Stimulated activated naive CD8-positive, alpha-beta T cell treated with anti-CD3 and anti-CD28 coated beads, Interleukin-15, Interleukin-2, amounts not matched to agents 100 ng/mL and 50 ng/mL, for 24 hours (primary cell): Measurements from ENCODE around the gene SLC29A4.
"Not testable (repeated sequence)": the region's sequence is repeated elsewhere in the genome, so short reads cannot be mapped to it uniquely, and the experiment has no call there.

Experiments
- H3K27ac Mint-ChIP-seq: one replicate; pipeline ENCODE4 v1.8.0; 2021; ENCODE audit warnings: mild to moderate bottlenecking, mixed read lengths
- H3K27me3 Mint-ChIP-seq: one replicate; pipeline ENCODE4 v1.8.0; 2021; ENCODE audit warnings: mixed read lengths
- H3K36me3 Mint-ChIP-seq: one replicate; pipeline ENCODE4 v1.8.0; 2021; ENCODE audit warnings: low read depth, mixed read lengths
- H3K4me1 Mint-ChIP-seq: one replicate; pipeline ENCODE4 v1.8.0; 2021; ENCODE audit warnings: low read depth, mixed read lengths
- H3K4me3 Mint-ChIP-seq: one replicate; pipeline ENCODE4 v1.8.0; 2021; ENCODE audit warnings: mild to moderate bottlenecking, mixed read lengths
- H3K9me3 Mint-ChIP-seq: one replicate; pipeline ENCODE4 v1.8.0; 2021; ENCODE audit warnings: mixed read lengths

SLC29A4 gene

GRCh38 chr7:5320802-5321396, 38.2 kb downstream of the SLC29A4 start:
- Mint-ChIP-seq H3K9me3 (peaks cover 20% of the 10 kb centered on the region), H3K4me3 (no peak overlapping the region), H3K4me1 (no peaks in the 10 kb centered on the region), H3K36me3 (peaks cover 52% of the 10 kb centered on the region), H3K27ac (no peak overlapping the region), H3K27me3 (no peaks in the 10 kb centered on the region)

DNA sequence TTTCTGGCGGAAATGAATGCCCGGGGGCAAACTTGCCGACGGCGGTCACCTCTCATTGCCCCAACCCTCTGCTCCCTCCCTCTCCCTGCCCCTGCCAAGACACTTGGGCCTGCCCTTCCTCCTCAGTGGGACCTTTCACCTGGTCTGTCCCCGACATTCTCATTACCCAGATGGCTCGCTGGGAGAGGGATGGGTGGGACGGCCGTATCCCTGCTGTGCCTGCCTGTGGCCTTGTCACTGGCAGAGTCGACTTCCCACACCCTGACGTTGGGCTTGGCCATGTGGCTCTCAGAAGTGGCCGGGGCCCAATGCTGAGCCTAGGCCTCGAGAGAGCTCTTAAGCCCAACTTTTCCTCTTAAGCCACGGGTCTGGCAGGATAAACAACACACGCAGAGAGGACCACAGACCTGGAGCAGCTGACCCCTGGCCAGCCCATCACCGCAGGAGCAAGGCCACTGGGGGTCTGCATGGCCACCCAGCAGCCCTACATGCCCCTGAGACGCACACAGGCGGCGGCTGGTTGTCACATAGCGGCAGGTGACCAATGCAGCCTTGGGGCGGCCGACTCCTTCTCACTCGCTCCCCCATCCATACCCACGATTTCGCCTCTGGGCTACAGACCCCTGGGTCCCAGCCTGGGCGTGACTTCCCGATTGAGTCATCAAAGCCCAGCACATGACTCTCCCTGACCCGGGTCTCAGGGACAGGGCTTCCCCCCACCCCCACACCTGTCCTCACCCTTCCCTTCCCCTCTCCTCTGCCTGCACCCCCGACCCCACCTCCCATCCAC, 40.1 kb downstream of the SLC29A4 start:
- no peak overlapping the region for H3K27ac Mint-ChIP-seq
- H3K9me3 Mint-ChIP-seq: peaks cover 20% of the 10 kb centered on the region
- H3K27me3 Mint-ChIP-seq: no peaks in the 10 kb centered on the region
- H3K4me3 Mint-ChIP-seq: no peak overlapping the region
- H3K4me1 Mint-ChIP-seq: no peaks in the 10 kb centered on the region
- peaks cover 52% of the 10 kb centered on the region for H3K36me3 Mint-ChIP-seq

DNA sequence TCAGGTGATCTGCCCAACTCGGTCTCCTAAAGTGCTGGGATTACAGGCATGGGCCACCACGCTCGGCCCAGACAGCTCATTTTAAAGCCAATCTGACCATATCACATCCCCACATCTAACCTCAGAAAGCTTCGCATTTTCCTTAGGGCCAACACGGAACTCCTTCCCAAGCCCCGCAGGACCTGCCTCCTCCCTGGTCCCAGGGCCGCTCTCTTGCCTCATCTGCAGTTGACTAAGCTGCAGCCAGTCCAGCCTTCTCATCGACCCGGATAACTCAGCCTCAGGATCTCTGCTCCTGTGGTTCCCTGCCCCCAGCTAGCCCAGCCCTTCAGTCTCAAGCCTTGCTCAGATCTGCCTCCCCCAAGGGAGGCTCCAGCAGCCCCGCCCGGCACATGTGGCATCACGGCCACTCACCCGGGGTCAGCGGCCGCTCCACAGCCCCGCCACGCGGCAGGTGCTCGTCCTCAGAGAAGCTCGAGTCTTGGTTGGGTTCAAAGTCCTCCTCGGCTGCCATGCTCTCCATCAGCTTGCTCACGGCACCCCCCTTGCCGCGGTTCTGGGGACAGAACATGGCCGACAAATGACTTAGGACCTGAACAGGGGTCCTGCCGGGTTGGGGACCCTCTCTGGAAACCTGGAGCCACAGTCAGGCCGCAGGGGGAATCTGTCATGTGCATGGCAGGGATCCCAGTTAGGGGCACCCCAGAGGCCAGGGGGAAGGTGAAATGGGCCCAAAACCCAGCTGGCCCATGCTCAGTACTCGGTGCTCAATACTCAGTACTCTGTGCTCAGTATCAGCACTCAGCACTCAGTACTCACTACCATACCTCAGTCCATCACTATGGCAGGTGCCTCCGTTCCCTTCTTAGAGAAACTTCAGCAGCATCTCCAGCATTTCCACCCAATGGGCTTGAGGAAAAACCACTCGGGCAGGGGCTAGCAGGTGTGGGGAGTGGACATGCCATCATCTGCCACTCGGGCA, 41.3 kb downstream of the SLC29A4 start:
- not testable (repeated sequence) for H3K4me3 Mint-ChIP-seq

DNA sequence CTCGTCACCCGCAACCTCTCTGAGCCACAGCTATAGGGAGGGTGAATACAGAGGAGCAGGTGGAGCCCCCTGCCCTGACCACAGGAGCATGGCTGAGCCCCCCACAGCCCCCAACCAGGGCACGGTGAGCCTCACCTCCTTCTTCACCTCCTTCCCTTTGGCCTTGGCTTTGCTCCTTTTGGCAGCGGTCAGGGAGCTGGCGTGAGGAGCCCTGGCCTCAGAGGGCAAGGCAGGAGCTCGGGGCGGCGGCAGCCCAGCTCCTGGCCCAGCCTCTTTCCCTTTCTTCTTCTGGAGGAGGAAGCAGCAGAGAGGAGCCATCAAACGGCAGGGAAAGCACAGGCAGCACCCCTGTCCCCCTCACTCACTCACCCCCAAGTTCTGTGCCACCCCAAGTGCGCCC, 42.2 kb downstream of the SLC29A4 start:
- H3K4me3 Mint-ChIP-seq: no peak overlapping the region
- peaks cover 2% of the 10 kb centered on the region for H3K9me3 Mint-ChIP-seq
- no peaks in the 10 kb centered on the region for H3K27me3 Mint-ChIP-seq
- H3K4me1 Mint-ChIP-seq: no peaks in the 10 kb centered on the region
- H3K27ac Mint-ChIP-seq: no peak overlapping the region
- H3K36me3 Mint-ChIP-seq: peaks cover 36% of the 10 kb centered on the region

More for the DNA sequence above, 41.3 kb downstream of the SLC29A4 start:
- H3K9me3 Mint-ChIP-seq, H3K27ac Mint-ChIP-seq, H3K27me3 Mint-ChIP-seq, H3K4me1 Mint-ChIP-seq: not testable (repeated sequence)
- peaks cover 41% of the 10 kb centered on the region for H3K36me3 Mint-ChIP-seq

DNA sequence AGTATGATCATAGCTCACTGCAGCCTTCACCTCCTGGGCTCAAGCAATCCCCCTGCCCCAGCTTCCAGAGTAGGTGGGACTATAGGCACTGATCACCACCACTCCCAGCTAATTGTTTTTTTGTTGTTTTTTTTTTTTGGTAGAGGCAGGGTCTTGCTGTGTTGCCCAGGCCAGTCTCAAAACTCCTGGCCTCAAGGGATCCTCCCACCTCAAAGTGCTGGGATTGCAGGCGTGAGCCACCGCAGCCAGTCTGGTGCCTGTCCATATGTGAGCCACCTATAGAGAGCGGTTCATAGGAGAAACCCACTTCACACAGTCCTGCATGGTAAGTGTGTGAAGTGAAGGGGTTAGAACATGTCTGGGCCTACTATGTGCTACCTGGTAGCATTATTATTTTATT, 47.5 kb downstream of the SLC29A4 start:
- no peak overlapping the region for H3K4me3 Mint-ChIP-seq
- H3K36me3 Mint-ChIP-seq: peaks cover 42% of the 10 kb centered on the region
- H3K4me1 Mint-ChIP-seq: peaks cover 16% of the 10 kb centered on the region
- no peaks in the 10 kb centered on the region for H3K27me3 Mint-ChIP-seq
- H3K9me3 Mint-ChIP-seq: no peaks in the 10 kb centered on the region
- H3K27ac Mint-ChIP-seq: no peak overlapping the region

GRCh38 chr7:5332579-5332978, 49.8 kb downstream of the SLC29A4 start:
- peaks cover 16% of the 10 kb centered on the region for H3K4me1 Mint-ChIP-seq
- no peaks in the 10 kb centered on the region for H3K27me3 Mint-ChIP-seq
- H3K4me3 Mint-ChIP-seq: no peak overlapping the region
- no peak overlapping the region for H3K27ac Mint-ChIP-seq
- peaks cover 12% of the 10 kb centered on the region for H3K9me3 Mint-ChIP-seq
- peaks cover 52% of the 10 kb centered on the region for H3K36me3 Mint-ChIP-seq

DNA sequence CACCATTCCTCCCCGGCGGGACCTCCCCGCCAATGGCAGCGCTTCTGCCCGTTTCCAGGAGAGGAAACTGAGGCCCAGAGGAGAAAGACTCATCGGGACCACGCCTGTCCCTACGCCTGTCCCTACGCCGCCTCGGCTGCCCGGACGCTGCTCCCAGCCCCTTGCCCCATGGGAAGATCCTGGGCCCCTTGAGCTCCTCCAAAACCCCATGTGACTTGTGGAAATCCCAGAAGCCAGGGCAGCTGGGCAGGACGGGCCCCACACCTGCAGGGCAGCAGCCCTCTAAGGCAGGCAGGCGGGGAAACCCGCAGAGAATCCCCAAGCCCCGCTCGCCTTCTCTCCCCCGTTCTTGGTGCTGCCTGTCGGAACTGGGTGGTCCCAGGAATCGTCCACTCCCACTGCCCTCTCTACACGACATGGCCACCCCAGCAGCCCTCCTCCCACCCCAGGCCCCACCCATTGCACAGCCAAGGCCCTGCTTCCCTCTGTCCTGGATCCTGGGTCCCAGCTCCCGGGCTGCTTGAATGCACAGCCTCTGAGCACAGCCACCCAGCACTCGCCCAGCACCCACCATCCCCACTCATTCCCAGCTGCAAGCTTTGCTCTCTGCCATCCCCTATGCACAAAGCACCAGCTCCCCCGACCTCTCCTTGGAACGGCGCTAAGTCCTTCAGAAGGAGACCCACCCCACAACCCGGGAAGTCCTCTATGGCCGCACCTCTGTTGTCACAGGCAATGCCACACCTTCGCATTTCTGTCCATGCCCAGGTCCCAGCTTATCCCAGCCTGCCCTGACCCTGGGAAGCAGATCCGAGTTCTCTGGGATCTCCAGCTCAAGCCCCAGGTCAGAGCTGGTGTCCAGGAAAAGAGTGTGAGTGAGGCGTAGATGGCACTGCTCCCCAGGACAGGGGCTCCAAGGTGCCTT, 50.6 kb downstream of the SLC29A4 start:
- Mint-ChIP-seq H3K27ac (no peak overlapping the region), H3K27me3 (no peaks in the 10 kb centered on the region)

GRCh38 chr7:5334671-5335070, 51.9 kb downstream of the SLC29A4 start:
- Mint-ChIP-seq H3K4me3 (no peak overlapping the region), H3K9me3 (peaks cover 12% of the 10 kb centered on the region), H3K4me1 (peaks cover 16% of the 10 kb centered on the region), H3K27me3 (no peaks in the 10 kb centered on the region), H3K27ac (no peak overlapping the region), H3K36me3 (peaks cover 69% of the 10 kb centered on the region)

More for the DNA sequence above, 50.6 kb downstream of the SLC29A4 start:
- peaks cover 12% of the 10 kb centered on the region for H3K9me3 Mint-ChIP-seq
- H3K4me1 Mint-ChIP-seq: peaks cover 16% of the 10 kb centered on the region
- no peak overlapping the region for H3K4me3 Mint-ChIP-seq
- H3K36me3 Mint-ChIP-seq: peaks cover 59% of the 10 kb centered on the region

- H3K36me3 Mint-ChIP-seq: peaks cover 74% of the 10 kb centered on the region
- H3K9me3 Mint-ChIP-seq: peaks cover 12% of the 10 kb centered on the region
- H3K4me1 Mint-ChIP-seq: peaks cover 6% of the 10 kb centered on the region
- no peak overlapping the region for H3K4me3 Mint-ChIP-seq
- no peaks in the 10 kb centered on the region for H3K27me3 Mint-ChIP-seq
- H3K27ac Mint-ChIP-seq: no peak overlapping the region
Measured at GRCh38 chr7:5337047-5337446, 54.3 kb downstream of the SLC29A4 start.

- H3K4me1 Mint-ChIP-seq: peaks cover 3% of the 10 kb centered on the region
- H3K27ac Mint-ChIP-seq: no peak overlapping the region
- no peak overlapping the region for H3K4me3 Mint-ChIP-seq
- H3K9me3 Mint-ChIP-seq: peaks cover 19% of the 10 kb centered on the region
- H3K36me3 Mint-ChIP-seq: peaks cover 89% of the 10 kb centered on the region
- H3K27me3 Mint-ChIP-seq: no peaks in the 10 kb centered on the region
Measured at GRCh38 chr7:5339955-5340354, 57.2 kb downstream of the SLC29A4 start.

- no peak overlapping the region for H3K27ac Mint-ChIP-seq
- H3K9me3 Mint-ChIP-seq: peaks cover 7% of the 10 kb centered on the region
- H3K4me3 Mint-ChIP-seq: no peak overlapping the region
- peaks cover 3% of the 10 kb centered on the region for H3K4me1 Mint-ChIP-seq
- peaks cover 77% of the 10 kb centered on the region for H3K36me3 Mint-ChIP-seq
- H3K27me3 Mint-ChIP-seq: no peaks in the 10 kb centered on the region
Measured at GRCh38 chr7:5342631-5343030, 59.9 kb downstream of the SLC29A4 start.

DNA sequence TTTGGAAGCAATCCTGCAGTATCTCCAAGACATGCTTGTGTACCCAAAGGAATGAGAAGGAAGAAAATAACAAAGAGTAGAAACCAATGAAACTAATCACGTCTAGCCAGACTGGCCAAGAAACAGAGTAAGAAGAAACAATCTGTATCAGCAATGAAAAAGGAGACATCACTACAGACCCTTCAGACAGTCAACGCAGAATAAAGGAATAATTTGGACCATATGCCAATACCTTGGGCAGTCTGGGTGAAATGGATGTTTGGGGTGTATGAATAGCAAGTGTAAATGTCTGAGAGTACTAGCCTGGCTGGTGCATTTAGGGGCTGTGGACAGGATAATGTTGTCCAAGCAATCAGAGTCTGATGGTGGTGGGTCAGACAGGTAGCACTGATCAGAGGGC, 61.1 kb downstream of the SLC29A4 start:
- no peak overlapping the region for H3K27ac Mint-ChIP-seq
- H3K4me1 Mint-ChIP-seq: peaks cover 3% of the 10 kb centered on the region
- H3K9me3 Mint-ChIP-seq: peaks cover 7% of the 10 kb centered on the region
- peaks cover 70% of the 10 kb centered on the region for H3K36me3 Mint-ChIP-seq
- H3K27me3 Mint-ChIP-seq: no peaks in the 10 kb centered on the region
- no peak overlapping the region for H3K4me3 Mint-ChIP-seq

DNA sequence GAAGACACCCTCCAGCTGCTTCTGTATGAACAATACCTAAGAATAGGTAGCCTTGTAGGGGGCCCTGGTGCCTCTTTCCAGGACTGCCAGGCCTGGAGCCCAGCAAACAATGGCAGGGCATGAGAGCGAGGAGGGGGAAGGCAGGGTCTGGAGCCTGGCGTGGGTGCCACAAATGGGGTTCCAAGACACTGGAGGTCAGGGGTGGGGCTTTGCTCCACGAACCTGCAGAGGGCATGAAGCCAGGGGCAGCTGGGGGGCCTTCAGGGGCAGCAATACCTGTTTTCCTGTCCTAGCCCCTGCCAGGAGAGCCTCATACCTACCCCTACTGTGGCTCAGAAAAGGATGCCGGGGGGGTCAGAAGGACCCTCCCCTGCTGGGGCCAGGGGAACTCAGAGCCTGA, 61.6 kb downstream of the SLC29A4 start:
- Mint-ChIP-seq H3K9me3 (peaks cover 7% of the 10 kb centered on the region), H3K27ac (no peak overlapping the region), H3K4me1 (peaks cover 3% of the 10 kb centered on the region), H3K4me3 (no peak overlapping the region), H3K27me3 (no peaks in the 10 kb centered on the region), H3K36me3 (peaks cover 67% of the 10 kb centered on the region)

DNA sequence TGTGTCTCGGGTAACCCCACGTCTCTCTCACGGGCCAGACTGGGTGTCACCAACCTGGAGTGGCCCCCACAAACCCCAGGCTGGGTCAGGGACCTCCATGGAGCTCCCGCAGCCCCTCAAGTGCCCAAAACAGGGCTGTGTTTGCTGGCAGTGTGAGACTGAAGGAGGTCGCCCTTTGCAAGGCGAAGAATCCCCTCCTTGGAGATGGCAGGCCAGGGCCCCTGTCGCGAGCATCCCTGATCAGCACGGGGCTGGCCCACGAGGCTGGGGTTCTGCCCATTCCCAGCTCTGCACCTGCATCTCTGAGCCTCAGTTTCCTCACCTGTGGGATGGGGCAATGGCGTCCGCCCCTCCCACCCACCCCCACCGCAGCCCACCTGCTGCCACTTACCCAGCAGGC, 62.4 kb downstream of the SLC29A4 start:
- H3K9me3 Mint-ChIP-seq: peaks cover 7% of the 10 kb centered on the region
- H3K4me3 Mint-ChIP-seq: no peak overlapping the region
- peaks cover 61% of the 10 kb centered on the region for H3K36me3 Mint-ChIP-seq
- H3K27me3 Mint-ChIP-seq: no peaks in the 10 kb centered on the region
- peaks cover under 1% of the 10 kb centered on the region for H3K4me1 Mint-ChIP-seq
- H3K27ac Mint-ChIP-seq: no peak overlapping the region
